M059J (cell line): ENCODE data around the gene GBX1. TPM values are rescaled to one million over a fixed set of nuclear protein-coding genes. Genes with fewer than 3 reads are reported as not detected.

ENCODE experiments used
- DNase-seq: peaks from one replicate; pipeline ENCODE4 v3.0.0-alpha.2; 2012; ENCODE audit warnings: low read depth
- total RNA-seq: library from RNA; depleted of rRNA; stranded (reverse); fragments of >200 nt; shearing (Covaris generic); gene quantifications from 2 replicates; pipeline ENCODE4 v1.2.3, GENCODE V29; 2014; rRNA removed

GBX1 gene
- total RNA-seq, 1 experiment from 2014 or later, result not detected

GRCh38 chr7:151114151-151115090 lies 53.1 kb downstream of the GBX1 start:
- DNase-seq, result no peak

DNA sequence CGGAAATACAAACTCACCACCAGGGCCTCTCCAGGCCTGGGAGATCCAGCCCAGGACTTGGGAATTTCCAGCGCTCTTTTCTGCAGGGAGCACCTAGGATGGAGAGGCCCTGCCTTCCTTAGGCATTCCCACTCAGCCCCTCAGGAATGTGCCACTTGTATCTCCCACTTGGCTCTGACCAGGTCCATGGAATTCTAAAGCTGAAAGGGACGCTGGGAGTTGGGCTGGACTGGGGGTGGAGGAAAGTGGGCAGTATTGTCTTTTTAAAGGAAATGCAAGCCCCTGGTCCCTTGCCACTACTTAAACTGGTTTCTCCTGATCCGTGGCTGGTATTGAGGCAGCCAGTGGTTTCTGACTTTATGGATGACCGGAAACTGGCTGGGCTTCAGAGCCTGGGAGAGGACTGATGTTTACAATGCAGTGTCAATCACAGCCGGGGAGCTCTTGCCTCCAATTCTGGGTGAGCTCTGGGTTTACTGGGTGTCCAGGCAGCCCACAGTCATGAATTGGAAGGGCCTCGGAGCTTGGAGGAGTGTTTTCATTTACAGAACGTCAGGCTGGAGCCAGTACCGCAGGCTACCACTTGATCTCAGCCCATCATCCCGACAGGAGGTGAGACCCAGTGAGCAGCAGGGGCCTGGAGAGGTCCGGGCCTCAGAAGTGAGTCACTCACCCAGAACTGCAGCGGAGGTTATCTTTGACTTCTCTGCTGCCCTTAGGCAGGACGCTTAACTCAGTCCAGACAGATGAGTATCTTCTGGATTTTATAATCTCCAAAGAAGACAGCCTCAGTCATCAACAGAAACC lies 53.9 kb downstream of the GBX1 start:
- DNase-seq, result peak; percentile 93

DNA sequence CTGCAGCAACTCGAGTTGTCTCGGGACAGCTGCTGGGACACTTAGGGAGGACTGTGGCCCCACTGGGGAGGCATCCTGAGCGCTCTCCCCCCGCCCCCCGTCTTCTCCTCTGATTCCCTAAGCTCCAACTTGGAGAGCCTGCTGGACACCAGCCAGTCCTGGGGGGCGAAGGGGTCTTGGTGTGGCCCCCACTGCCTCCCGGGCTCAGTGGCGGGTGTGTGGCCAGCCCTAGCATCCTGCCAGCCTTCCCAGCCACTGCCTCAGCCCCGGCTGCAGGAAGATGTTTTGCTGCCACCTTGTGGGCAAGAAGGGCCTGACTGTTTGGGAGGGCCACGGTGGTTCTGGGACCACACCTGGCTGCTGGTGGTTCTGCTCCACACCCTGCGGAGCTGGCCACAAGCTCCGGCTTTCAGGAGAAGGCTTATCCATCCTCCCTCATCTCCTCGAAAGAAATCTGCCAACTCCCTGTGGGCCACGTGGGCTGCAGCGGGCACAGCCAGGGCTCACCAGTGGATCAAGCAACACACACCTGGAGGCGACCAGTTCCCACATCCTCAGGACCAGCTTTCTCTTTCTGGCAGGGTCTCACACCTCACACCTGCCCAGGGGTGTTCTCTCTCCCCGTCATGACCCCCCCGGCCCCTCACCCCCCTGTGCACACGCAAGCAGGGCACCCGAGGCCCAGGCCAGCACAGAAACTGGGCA lies 56.4 kb downstream of the GBX1 start:
- peak; percentile 67 for DNase-seq

DNA sequence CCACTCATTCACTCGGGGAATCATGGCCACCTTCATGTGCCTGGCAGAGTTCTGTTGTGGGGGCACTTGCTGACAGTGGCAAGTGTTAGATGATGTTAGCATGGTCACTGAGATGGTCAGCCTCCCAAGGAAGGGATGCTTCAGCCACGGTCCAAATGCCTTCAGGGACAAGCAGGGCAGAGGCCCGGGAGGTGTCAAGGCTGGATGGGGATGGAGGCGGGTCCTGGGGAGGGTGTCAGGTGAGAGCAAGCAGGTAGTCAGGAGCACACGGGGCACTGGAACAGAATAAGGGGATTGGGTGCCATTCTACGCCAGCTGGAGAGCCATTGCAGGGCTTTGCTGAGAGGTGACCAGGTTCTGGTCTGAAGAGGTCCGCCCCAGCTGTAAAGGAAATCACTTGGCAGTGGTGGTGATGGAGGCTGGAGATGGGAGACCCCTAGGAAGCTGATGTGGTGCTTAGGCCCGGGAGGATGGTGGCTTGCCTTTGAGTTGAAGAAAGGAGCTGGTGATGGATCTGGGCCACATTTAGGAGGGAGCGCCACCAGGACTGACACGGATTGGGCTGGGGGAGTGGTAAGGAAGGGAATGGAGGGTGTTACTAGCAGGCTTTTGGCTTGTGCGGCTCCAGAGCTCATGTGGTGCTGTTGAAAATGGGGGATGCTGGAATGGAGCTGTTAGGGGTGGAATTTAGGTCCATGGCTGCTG lies 57.1 kb downstream of the GBX1 start:
- no peak for DNase-seq

DNA sequence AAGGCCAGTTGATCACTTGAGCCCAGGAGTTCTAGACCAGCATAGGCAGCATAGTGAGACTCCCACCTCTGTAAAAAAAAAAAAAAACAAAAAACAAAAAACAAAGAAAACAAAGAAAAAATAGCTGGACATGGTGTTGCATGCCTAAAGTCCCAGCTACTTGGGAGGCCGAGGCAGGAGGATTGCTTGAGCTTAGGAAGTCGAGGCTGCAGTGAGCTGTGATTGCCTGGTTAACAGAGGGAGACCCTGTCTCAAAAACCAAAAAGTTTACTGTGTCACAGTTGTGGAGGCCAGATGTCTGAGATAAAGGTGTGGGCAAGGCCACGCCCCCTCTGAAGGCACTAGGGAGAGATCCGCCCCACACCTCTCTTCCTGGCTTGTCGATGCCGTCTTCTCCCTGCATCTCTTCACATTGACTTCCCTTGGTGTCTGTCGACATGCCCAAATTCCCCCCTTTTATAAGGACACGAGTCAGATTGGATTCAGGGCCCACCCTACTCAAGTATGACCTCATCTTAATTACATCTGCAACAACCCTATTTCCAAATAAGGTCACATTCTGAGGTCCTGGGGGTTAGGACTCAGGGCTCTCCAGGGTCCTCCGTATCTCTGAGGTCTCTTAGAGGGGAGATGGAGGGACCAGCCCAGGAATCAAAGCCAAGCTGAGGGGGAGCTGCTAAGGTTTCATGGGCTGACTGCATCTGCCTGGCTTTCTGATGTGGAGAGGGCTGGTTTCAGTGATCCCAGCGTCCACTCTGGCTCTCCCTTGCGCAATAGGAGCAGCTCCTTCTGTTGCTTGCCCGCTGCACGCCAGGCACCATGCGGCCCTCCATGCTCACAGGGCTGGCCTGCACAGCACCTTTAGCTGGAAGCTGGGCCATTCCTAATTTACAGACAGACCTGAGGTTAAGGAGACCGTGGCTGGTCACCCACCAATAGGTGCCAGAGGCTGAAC lies 58.1 kb downstream of the GBX1 start:
- no peak for DNase-seq

GRCh38 chr7:151107882-151108281 lies 59.6 kb downstream of the GBX1 start:
- no peak for DNase-seq

GRCh38 chr7:151104411-151105235 lies 62.9 kb downstream of the GBX1 start:
- DNase-seq, result peak; percentile 79

DNA sequence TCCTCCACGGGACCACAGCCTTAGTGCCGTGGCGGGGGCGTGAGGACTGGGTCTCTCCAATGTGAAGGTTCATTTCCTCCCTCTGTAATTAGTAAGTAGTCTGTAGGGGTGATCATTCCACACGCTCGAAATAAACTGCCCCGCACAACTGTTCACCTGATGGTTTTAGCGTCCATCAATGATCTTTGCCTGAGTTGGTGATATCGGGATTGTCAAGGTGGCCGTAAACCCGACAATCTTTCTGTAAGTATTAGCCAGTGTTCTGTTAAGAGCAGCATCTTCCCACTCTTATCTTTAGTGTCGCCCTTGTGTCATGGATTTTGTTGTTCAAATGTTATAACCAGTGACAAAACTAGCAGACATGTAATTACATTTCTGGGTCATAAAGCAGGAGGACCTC lies 63.5 kb downstream of the GBX1 start:
- no peak for DNase-seq

- DNase-seq, result no peak
Measured at GRCh38 chr7:151102991-151103390, 64.5 kb downstream of the GBX1 start.

- DNase-seq, result no peak
Measured at GRCh38 chr7:151101621-151102396, 65.7 kb downstream of the GBX1 start.

DNA sequence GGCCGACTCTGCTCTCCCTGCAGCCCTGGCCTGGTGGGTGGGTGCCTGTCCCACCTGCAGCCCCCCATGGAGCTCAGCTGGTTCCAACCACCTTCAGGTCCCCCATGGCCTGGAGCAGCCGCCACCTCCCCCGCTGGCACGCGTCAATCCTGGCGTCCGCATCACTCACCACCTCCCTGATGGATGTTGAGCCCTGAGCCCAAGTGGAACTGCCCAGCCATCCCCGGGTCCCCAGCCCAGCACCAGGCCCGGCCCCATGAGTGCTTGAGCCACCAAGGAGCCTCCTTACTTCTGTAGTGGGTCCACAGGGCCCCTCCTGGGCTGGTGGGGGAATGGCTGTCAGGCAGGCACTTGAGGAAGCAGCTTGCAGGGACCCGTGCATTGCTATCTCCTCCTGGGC lies 66.6 kb downstream of the GBX1 start:
- no peak for DNase-seq

DNA sequence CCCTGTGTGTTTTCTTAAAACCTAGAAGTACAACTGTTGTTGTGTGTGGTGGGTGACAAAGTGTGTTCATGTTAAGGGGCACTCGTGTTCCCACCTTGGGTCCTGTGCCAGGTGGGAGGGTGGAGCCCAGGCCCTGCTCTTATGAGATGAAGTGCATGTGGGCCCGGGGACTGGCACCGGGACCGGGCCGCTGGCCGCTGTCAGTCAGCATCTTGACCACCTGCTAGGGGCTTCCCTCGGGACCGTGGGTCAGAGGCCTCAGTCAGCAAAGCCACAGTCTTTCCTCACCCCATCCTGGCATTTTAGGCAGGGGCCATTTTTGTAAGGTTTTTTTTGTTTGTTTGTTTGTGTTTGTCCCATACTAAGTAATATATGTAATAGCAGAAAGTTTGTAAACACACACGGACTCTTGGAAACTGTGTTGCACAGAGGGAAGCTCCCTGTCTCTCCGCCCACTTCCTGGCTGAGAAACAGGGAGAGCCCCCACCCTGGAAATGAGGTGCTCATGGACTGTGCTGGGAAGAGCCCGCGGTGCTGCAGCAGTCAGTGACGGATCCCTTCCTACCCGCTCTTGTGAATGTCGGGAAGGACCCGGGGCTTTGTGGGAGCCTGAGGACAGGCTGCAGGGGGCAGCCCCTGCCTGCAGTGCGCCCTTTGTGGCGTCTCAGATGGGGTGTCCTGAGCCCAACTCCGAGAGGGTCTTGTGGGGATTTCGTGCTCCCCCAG lies 67.8 kb downstream of the GBX1 start:
- DNase-seq, result no peak

Other genes with a start within 250 kb of the GBX1 start
- gene KCNH2, start 189.4 kb downstream of the GBX1 start, total RNA-seq, result 0.30 and 0.37 TPM in 2 replicates
- gene NOS3, start 176.7 kb downstream of the GBX1 start, total RNA-seq, result not detected in 2 replicates
- not detected in 2 replicates for gene ATG9B, start 143.2 kb downstream of the GBX1 start, total RNA-seq
- gene ABCB8, start 139.2 kb downstream of the GBX1 start, total RNA-seq, result 24.2 and 29.0 TPM in 2 replicates
- 0.20 and 0.22 TPM in 2 replicates for gene ASIC3, start 119.2 kb downstream of the GBX1 start, total RNA-seq
- 36.6 and 54.2 TPM in 2 replicates for gene CDK5, start 109.8 kb downstream of the GBX1 start, total RNA-seq
- gene SLC4A2, start 108.1 kb downstream of the GBX1 start, total RNA-seq, result 101 and 105 TPM in 2 replicates
- gene FASTK, start 86.9 kb downstream of the GBX1 start, total RNA-seq, result 73.7 and 97.9 TPM in 2 replicates
- 73.4 and 80.3 TPM in 2 replicates for gene TMUB1, start 84.2 kb downstream of the GBX1 start, total RNA-seq
- gene AGAP3, start 81.2 kb downstream of the GBX1 start, total RNA-seq, result 35.1 and 36.7 TPM in 2 replicates
- gene ASB10, start 19.6 kb upstream of the GBX1 start, total RNA-seq, result not detected in 2 replicates
- gene H2BK1, start 42.8 kb upstream of the GBX1 start, total RNA-seq, result not detected in 2 replicates
- 65.0 and 74.0 TPM in 2 replicates for gene ABCF2, start 59.5 kb upstream of the GBX1 start, total RNA-seq
- 47.2 and 90.1 TPM in 2 replicates for gene CHPF2, start 64.8 kb upstream of the GBX1 start, total RNA-seq
- gene SMARCD3, start 81.0 kb upstream of the GBX1 start, total RNA-seq, result 3.2 and 4.3 TPM in 2 replicates
- gene NUB1, start 174.1 kb upstream of the GBX1 start, total RNA-seq, result 72.3 and 74.4 TPM in 2 replicates
- gene WDR86, start 242.3 kb upstream of the GBX1 start, total RNA-seq, result 0.05 TPM in 1 of 2 replicates, not detected in the other